Body of pancreas (tissue), 4 donors: ENCODE measurements around the gene HUNK. TPM values are rescaled to one million over a fixed set of nuclear protein-coding genes. Genes with fewer than 3 reads are reported as not detected.
A peak's percentile ranks its signal among the peaks of the same experiment; 100 is the strongest.
"Not testable (repeated sequence)": the region's sequence is repeated elsewhere in the genome, so short reads cannot be mapped to it uniquely, and the experiment has no call there.

ENCODE experiments used
- ATAC-seq: fragments of 150-250 bp; one replicate; pipeline ENCODE4 v1.9.1; 2016
- DNase-seq, 4 donors: peaks; one replicate each; pipeline ENCODE4 v3.0.0-alpha.2; 2019
- H3K27ac ChIP-seq, 4 donors: fragments of 200-600 bp; sonication (generic); 1 replicate in 3 of 4; 2 replicates in 1 of 4; pipeline versions ENCODE4 v1.5.1 to v1.6.1; 2016 to 2019; ENCODE audit warnings: mild to moderate bottlenecking in 1 of 4, mixed read lengths in 1 of 4, moderate library complexity in 1 of 4
- H3K27me3 ChIP-seq, 2 donors: fragments of 200-600 bp; sonication (generic); one replicate each; pipeline ENCODE4 v1.6.0; 2016; ENCODE audit warnings: mild to moderate bottlenecking in 1 of 2
- H3K36me3 ChIP-seq, 2 donors: fragments of 200-600 bp; sonication (generic); replicated peaks in 1 of 2; 2 replicates each; pipeline ENCODE4 v1.5.1; 2016; ENCODE audit warnings: low read depth in 2 of 2; ENCODE audit not compliant: insufficient read depth in 1 of 2
- H3K4me1 ChIP-seq: fragments of 200-600 bp; sonication (generic); one replicate; pipeline ENCODE4 v1.6.0; 2016
- H3K4me3 ChIP-seq, 2 donors: fragments of 200-600 bp; sonication (generic); 1 replicate in 1 of 2; 2 replicates in 1 of 2; pipeline ENCODE4 v1.5.1; 2016 to 2019
- H3K9me3 ChIP-seq, 3 donors: fragments of 200-600 bp; sonication (generic); 1 replicate in 2 of 3; 2 replicates in 1 of 3; pipeline ENCODE4 v1.5.1; 2016
- POLR2A ChIP-seq, 3 donors: fragments of 450-650 bp; IDR thresholded peaks; one replicate each; pipeline ENCODE4 v1.6.1; 2016; ENCODE audit warnings: antibody characterized with exemption in 3 of 3, mild to moderate bottlenecking in 2 of 3
- WGBS, 2 donors: methylation state at CpG; one replicate each; pipeline ENCODE4 v1.1.5; 2017; 5-methylcytosine and 5-hydroxymethylcytosine counted together
- intact Hi-C: fragments of 100-400 bp; cut with DNase I; formaldehyde crosslinking; loops from one replicate; pipeline ENCODE4 v1.15.1; 2023
- total RNA-seq, 2 donors: library from RNA; depleted of rRNA; stranded (reverse); fragments of >200 nt; gene quantifications; one replicate each; pipeline ENCODE4 v1.1.0, GENCODE V29; 2016
- TF ChIP-seq, protein P1 (sequence below), 7 experiments: fragments of 450-650 bp in 4 of 7; fragments of 200-600 bp in 3 of 7; sonication (generic) in 3 of 7; IDR thresholded peaks; one replicate each; pipeline ENCODE4 v1.5.1; 2016 to 2019; ENCODE audit warnings: antibody characterized with exemption in 7 of 7

HUNK gene
- total RNA-seq, 2 donors from 2014 or later = 6.7 to 9.2 TPM

DNA sequence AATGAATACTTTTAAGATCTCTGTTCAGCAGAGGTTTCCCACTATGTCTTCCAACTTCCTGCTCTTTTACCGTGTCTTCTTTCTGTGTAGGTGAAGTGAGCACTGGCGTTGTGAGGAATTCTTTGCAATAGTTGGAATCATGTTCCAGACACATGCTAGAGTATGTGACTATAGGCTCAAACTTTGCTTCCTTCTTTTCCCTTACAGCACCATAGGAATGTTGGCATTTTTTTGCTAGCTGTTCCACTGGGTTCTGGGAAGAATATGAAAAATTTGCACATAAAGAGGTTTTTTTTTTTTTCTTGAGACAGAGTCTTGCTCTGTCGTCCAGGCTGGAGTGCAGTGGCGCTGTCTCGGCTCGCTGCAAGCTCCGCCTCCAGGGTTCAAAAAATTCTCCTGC, 15.7 kb upstream of the HUNK start:
- H3K9me3 ChIP-seq = no peaks in the 10 kb centered on the region
- no peak overlapping the region for H3K27ac ChIP-seq
- no peaks in the 10 kb centered on the region for H3K4me1 ChIP-seq
- DNase-seq = no peak
- intact Hi-C loops = no loop called here
- ATAC-seq = no peak
- H3K4me3 ChIP-seq = no peak overlapping the region
- no peak for TF ChIP-seq POLR2A (IDR thresholded peaks at IDR 0.05)
- TF ChIP-seq, protein P1, sequence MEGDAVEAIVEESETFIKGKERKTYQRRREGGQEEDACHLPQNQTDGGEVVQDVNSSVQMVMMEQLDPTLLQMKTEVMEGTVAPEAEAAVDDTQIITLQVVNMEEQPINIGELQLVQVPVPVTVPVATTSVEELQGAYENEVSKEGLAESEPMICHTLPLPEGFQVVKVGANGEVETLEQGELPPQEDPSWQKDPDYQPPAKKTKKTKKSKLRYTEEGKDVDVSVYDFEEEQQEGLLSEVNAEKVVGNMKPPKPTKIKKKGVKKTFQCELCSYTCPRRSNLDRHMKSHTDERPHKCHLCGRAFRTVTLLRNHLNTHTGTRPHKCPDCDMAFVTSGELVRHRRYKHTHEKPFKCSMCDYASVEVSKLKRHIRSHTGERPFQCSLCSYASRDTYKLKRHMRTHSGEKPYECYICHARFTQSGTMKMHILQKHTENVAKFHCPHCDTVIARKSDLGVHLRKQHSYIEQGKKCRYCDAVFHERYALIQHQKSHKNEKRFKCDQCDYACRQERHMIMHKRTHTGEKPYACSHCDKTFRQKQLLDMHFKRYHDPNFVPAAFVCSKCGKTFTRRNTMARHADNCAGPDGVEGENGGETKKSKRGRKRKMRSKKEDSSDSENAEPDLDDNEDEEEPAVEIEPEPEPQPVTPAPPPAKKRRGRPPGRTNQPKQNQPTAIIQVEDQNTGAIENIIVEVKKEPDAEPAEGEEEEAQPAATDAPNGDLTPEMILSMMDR (IDR thresholded peaks at IDR 0.05) = no peak
- no peaks in the 10 kb centered on the region for H3K36me3 ChIP-seq
- no peaks in the 10 kb centered on the region for H3K27me3 ChIP-seq
- WGBS, 2 donors = 72 to 73% methylated on average over 7 of the region's 7 CpGs

DNA sequence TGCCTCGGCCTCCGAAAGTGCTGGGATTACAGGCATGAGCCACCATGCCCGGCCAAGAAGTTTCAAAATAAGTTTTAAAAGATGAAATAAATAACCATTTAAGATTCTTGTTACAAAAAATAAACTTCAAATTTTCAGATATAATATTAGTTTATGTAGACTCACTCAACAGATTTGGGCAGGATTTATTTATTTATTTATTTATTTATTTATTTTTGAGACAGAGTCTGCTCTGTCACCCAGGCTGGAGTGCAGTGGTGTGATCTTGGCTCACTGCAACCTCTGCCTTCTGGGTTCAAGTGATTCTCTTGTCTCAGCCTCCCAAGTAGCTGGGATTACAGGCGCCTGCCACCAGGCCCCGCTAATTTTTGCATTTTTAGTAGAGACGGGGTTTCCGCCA, 15.2 kb upstream of the HUNK start:
- H3K36me3 ChIP-seq, intact Hi-C loops, H3K27me3 ChIP-seq, H3K4me3 ChIP-seq, DNase-seq, H3K4me1 ChIP-seq, H3K27ac ChIP-seq, ATAC-seq, H3K9me3 ChIP-seq: not testable (repeated sequence)
- WGBS, 2 donors = 77 to 79% methylated on average over 7 of the region's 7 CpGs

DNA sequence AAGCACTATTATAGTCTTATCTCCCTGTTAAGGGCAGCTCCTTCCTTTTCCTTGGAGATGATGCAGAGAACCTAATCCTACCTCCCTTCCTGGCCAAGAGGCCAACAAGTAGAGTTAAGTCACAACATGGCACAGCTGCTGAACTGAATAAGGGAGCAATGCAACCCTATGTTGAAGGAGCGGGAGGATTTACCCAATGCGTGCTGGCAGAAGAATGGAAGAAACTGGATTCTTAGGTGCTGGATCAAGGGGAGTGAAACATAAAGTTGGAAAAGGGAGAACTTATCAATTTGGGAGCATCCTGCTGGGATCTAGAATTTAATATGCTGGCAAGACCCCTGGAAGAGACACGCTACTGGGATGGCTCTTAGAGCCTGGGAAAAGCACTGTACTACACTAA, 12.0 kb upstream of the HUNK start:
- peaks cover 2% of the 10 kb centered on the region for H3K4me1 ChIP-seq
- no peak overlapping the region for H3K4me3 ChIP-seq
- H3K27ac ChIP-seq = no peak overlapping the region
- no peaks in the 10 kb centered on the region for H3K9me3 ChIP-seq
- TF ChIP-seq POLR2A (IDR thresholded peaks at IDR 0.05) = no peak
- TF ChIP-seq, protein P1 (IDR thresholded peaks at IDR 0.05) = no peak
- no peaks in the 10 kb centered on the region for H3K36me3 ChIP-seq
- ATAC-seq (no peak), DNase-seq (no peak)
- H3K27me3 ChIP-seq = no peaks in the 10 kb centered on the region
- 96 to 97% methylated on average over 3 of the region's 3 CpGs for WGBS, 2 donors
- intact Hi-C loops = loop anchor here (5.0 kb wide), 1 partner anchor 396 kb away; no protein-coding TSS in a partner anchor

DNA sequence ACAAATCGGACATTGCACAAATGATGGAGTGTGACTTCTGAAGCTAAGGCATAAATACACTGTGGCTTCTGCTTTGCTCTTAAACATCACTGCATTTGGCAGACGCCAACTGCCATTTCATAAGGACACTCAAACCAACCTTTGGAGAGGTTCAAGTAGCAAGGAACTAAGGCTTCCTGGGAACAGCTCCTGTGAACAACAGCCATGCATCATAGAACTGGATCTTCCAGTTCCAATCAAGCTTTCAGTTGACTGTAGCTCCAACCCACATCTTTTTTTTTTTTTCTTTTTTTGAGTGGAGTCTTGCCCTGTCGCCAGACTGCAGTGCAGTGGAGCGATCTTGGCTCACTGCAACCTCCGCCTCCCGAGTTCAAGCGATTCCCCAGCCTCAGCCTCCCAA, 10.7 kb upstream of the HUNK start:
- ATAC-seq (no peak), DNase-seq (no peak)
- intact Hi-C loops = loop anchor here (5.0 kb wide), 1 partner anchor 395 kb away; no protein-coding TSS in a partner anchor
- WGBS, 2 donors = 83 to 89% methylated on average over 7 of the region's 7 CpGs
- Histone ChIP-seq H3K4me1 (peaks cover 9% of the 10 kb centered on the region), H3K4me3 (no peak overlapping the region), H3K36me3 (no peaks in the 10 kb centered on the region), H3K27me3 (no peaks in the 10 kb centered on the region), H3K27ac (no peak overlapping the region), H3K9me3 (no peaks in the 10 kb centered on the region)
- TF ChIP-seq POLR2A (IDR thresholded peaks at IDR 0.05) = no peak
- TF ChIP-seq, protein P1 (IDR thresholded peaks at IDR 0.05) = no peak

DNA sequence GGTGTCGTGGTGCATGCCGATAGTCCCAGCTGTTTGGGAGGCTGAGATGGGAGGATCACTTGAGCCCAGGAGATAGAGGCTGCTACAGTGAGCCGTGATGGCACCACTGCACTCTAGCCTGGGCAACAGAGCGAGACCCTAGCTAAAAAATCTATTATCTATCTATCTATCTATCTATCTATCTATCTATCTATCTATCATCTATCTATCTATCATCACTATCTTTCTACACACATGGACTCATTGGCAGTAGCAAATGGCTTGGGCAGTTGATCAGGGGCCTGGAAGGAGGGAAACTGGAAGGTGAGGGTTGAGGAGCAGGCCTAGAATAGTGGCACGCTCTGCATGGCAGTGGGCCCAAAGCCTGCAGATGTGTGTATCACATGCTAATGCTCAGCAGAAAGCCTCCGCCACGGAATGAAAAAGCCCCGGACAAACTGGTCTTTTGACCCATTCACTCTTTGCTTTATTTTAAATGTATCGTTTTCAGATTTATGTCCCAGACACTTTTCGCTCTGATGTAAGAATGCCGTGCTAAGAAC, 7.3 kb upstream of the HUNK start:
- intact Hi-C loops = no loop called here
- Histone ChIP-seq H3K9me3 (no peaks in the 10 kb centered on the region), H3K36me3 (no peaks in the 10 kb centered on the region), H3K27me3 (no peaks in the 10 kb centered on the region), H3K4me1 (peaks cover 11% of the 10 kb centered on the region), H3K4me3 (no peak overlapping the region), H3K27ac (peak overlapping the region in 1 of 4 donors; percentile 14)
- TF ChIP-seq, protein P1 (IDR thresholded peaks at IDR 0.05) = no peak
- no peak for ATAC-seq
- 57 to 62% methylated on average over 11 of the region's 11 CpGs for WGBS, 2 donors
- peak in 2 of 4 donors; percentile 45 to 54 for DNase-seq
